Liver (tissue), 9 donors: ENCODE results near the gene PSMD14. TPM values are rescaled to one million over a fixed set of nuclear protein-coding genes. Genes with fewer than 3 reads are reported as not detected.

Experiments used
- DNase-seq: peaks from one replicate; pipeline ENCODE4 v3.0.0-alpha.2; 2017; ENCODE audit warnings: low spot score
- H3K27ac ChIP-seq, 2 donors: one replicate each; pipeline ENCODE4 v1.7.0; 2013; ENCODE audit warnings: inconsistent platforms in 2 of 2, low read length in 2 of 2, control low read depth in 1 of 2, low read depth in 1 of 2, mild to moderate bottlenecking in 1 of 2
- H3K27me3 ChIP-seq, 4 donors: one replicate each; pipeline versions ENCODE4 v1.6.1 to v1.7.0; 2013; ENCODE audit warnings: low read length in 3 of 4, inconsistent platforms in 1 of 4, mild to moderate bottlenecking in 1 of 4, moderate library complexity in 1 of 4; ENCODE audit not compliant: control insufficient read depth in 4 of 4, insufficient read depth in 4 of 4
- H3K36me3 ChIP-seq, 4 donors: one replicate each; pipeline versions ENCODE4 v1.6.1 to v1.7.0; 2013; ENCODE audit warnings: low read length in 3 of 4, mild to moderate bottlenecking in 3 of 4, low read depth in 1 of 4, moderate library complexity in 1 of 4; ENCODE audit not compliant: control insufficient read depth in 4 of 4, insufficient read depth in 3 of 4
- H3K4me1 ChIP-seq, 4 donors: one replicate each; pipeline versions ENCODE4 v1.6.1 to v1.7.0; 2013; ENCODE audit warnings: low read length in 3 of 4, mild to moderate bottlenecking in 3 of 4, moderate library complexity in 1 of 4; ENCODE audit not compliant: control insufficient read depth in 4 of 4, insufficient read depth in 4 of 4
- H3K4me3 ChIP-seq, 3 donors: one replicate each; pipeline versions ENCODE4 v1.6.1 to v1.7.0; 2013; ENCODE audit warnings: low read length in 3 of 3, control low read depth in 1 of 3, low read depth in 1 of 3, mild to moderate bottlenecking in 1 of 3
- H3K9ac ChIP-seq, 2 donors: one replicate each; pipeline ENCODE4 v1.7.0; 2013; ENCODE audit warnings: low read length in 2 of 2, mild to moderate bottlenecking in 2 of 2, moderate library complexity in 2 of 2, control low read depth in 1 of 2, low read depth in 1 of 2
- H3K9me3 ChIP-seq, 4 donors: one replicate each; pipeline versions ENCODE4 v1.6.1 to v1.7.0; 2013; ENCODE audit warnings: low read length in 3 of 4; ENCODE audit not compliant: control insufficient read depth in 4 of 4
- ATF3 ChIP-seq: IDR thresholded peaks from 2 replicates; pipeline ENCODE4 v1.6.1; 2016; ENCODE audit warnings: antibody characterized with exemption
- CTCF ChIP-seq: fragments of 150-350 bp; IDR thresholded peaks from 2 replicates; pipeline ENCODE4 v1.5.1; 2017; ENCODE audit warnings: improper control_type of control experiment, low read depth, low read length; ENCODE audit not compliant: missing input control
- FOXA1 ChIP-seq: IDR thresholded peaks from 2 replicates; pipeline ENCODE4 v1.6.1; 2016; ENCODE audit warnings: antibody characterized with exemption
- FOXA2 ChIP-seq: IDR thresholded peaks from 2 replicates; pipeline ENCODE4 v1.6.1; 2016; ENCODE audit warnings: antibody characterized with exemption
- GABPA ChIP-seq, 2 donors: IDR thresholded peaks in 1 of 2; conservative IDR thresholded peaks in 1 of 2; 2 replicates each; pipeline ENCODE4 v1.6.1; 2016; ENCODE audit warnings: antibody characterized with exemption in 2 of 2, mild to moderate bottlenecking in 1 of 2, moderate library complexity in 1 of 2
- HNF4A ChIP-seq, 2 donors: conservative IDR thresholded peaks; 2 replicates each; pipeline ENCODE4 v1.6.1; 2016; ENCODE audit warnings: antibody characterized with exemption in 2 of 2, mild to moderate bottlenecking in 2 of 2
- HNF4G ChIP-seq: IDR thresholded peaks from 2 replicates; pipeline ENCODE4 v1.6.1; 2016; ENCODE audit warnings: antibody characterized with exemption
- JUND ChIP-seq, 2 donors: IDR thresholded peaks; 2 replicates each; pipeline ENCODE4 v1.6.1; 2016; ENCODE audit warnings: antibody characterized with exemption in 2 of 2
- MAX ChIP-seq: IDR thresholded peaks from 2 replicates; pipeline ENCODE4 v1.6.1; 2016; ENCODE audit warnings: antibody characterized with exemption
- NR2F2 ChIP-seq: IDR thresholded peaks from 2 replicates; pipeline ENCODE4 v1.6.1; 2016; ENCODE audit warnings: antibody characterized with exemption
- RAD21 ChIP-seq, 2 donors: IDR thresholded peaks; 2 replicates each; pipeline ENCODE4 v1.6.1; 2016; ENCODE audit warnings: antibody characterized with exemption in 2 of 2, mild to moderate bottlenecking in 2 of 2
- REST ChIP-seq: IDR thresholded peaks from 2 replicates; pipeline ENCODE4 v1.6.1; 2016; ENCODE audit warnings: antibody characterized with exemption, mild to moderate bottlenecking
- RXRA ChIP-seq, 2 donors: IDR thresholded peaks; 2 replicates each; pipeline ENCODE4 v1.6.1; 2017 to 2018; ENCODE audit warnings: antibody characterized with exemption in 2 of 2, mild to moderate bottlenecking in 1 of 2
- SP1 ChIP-seq: IDR thresholded peaks from 2 replicates; pipeline ENCODE4 v1.6.1; 2018; ENCODE audit warnings: antibody characterized with exemption, mild to moderate bottlenecking
- TAF1 ChIP-seq: conservative IDR thresholded peaks from 2 replicates; pipeline ENCODE4 v1.6.1; 2016; ENCODE audit warnings: antibody characterized with exemption, mild to moderate bottlenecking
- YY1 ChIP-seq: IDR thresholded peaks from 2 replicates; pipeline ENCODE4 v1.6.1; 2016; ENCODE audit warnings: antibody characterized with exemption, mild to moderate bottlenecking
- ZBTB33 ChIP-seq: IDR thresholded peaks from 2 replicates; pipeline ENCODE4 v1.6.1; 2016; ENCODE audit warnings: antibody characterized with exemption
- WGBS: extraction: QIAGEN DNeasy Blood & Tissue Kit; methylation state at CpG from one replicate; pipeline ENCODE4 v1.1.7; 2013; 5-methylcytosine and 5-hydroxymethylcytosine counted together
- polyA plus RNA-seq, 2 donors: library from polyadenylated mRNA; stranded (reverse) in 1 of 2; unstranded in 1 of 2; fragments of 200-250 nt in 1 of 2; fragments of >200 nt in 1 of 2; fragmentation: Nextera tagmentation in 1 of 2; extraction: Ambion mirVana in 1 of 2; gene quantifications; one replicate each; pipeline versions ENCODE4 v1.2.1 to v1.2.3, GENCODE V29; 2013 to 2015
- total RNA-seq, 2 donors: library from RNA; depleted of rRNA; stranded (reverse); fragments of >200 nt; gene quantifications; one replicate each; pipeline ENCODE4 v1.2.3, GENCODE V29; 2014
- donor health status: healthy.
- donor health status: healthy.
- donor health status: healthy.
- donor health status: healthy.
- donor health status: healthy.

PSMD14 gene
- total and polyA plus RNA-seq, 4 donors, result 32.0 to 37.9 (median 33.7) TPM

GRCh38 chr2:161371869-161372268 is 63.6 kb downstream of the PSMD14 start:
- Histone ChIP-seq H3K36me3 (peaks cover 0 to 14% (median 6%) of the 10 kb centered on the region in 4 donors), H3K9me3 (no peaks in the 10 kb centered on the region), H3K27ac (no peak overlapping the region), H3K27me3 (no peaks in the 10 kb centered on the region), H3K9ac (no peak overlapping the region), H3K4me1 (no peaks in the 10 kb centered on the region), H3K4me3 (no peak overlapping the region)
- WGBS, result 52% methylated on average over 1 of the region's 1 CpG
- TF ChIP-seq CTCF, result no peak
- no peak for TF ChIP-seq SP1
- no peak for DNase-seq

GRCh38 chr2:161373942-161374341 is 65.7 kb downstream of the PSMD14 start:
- Histone ChIP-seq H3K36me3 (peaks cover 0 to 14% (median 6%) of the 10 kb centered on the region in 4 donors), H3K9me3 (no peaks in the 10 kb centered on the region), H3K4me1 (no peaks in the 10 kb centered on the region), H3K9ac (no peak overlapping the region), H3K27ac (no peak overlapping the region), H3K27me3 (no peaks in the 10 kb centered on the region), H3K4me3 (no peak overlapping the region)
- TF ChIP-seq FOXA1 (no peak), JUND (IDR thresholded peaks at IDR 0.05) (no peak), SP1 (no peak), FOXA2 (no peak), CTCF (no peak), TAF1 (no peak), RXRA (IDR thresholded peaks at IDR 0.05) (no peak), RAD21 (IDR thresholded peaks at IDR 0.05) (no peak), MAX (no peak), ATF3 (no peak), HNF4A (conservative IDR thresholded peaks at IDR 0.05) (no peak), YY1 (no peak), GABPA (IDR thresholded peaks at IDR 0.05 in 1 of 2, conservative IDR thresholded peaks at IDR 0.05 in 1 of 2) (no peak), REST (no peak), NR2F2 (no peak), HNF4G (no peak), ZBTB33 (no peak)
- no peak for DNase-seq
